ENCODE data around the gene ZNF329.

DNA sequence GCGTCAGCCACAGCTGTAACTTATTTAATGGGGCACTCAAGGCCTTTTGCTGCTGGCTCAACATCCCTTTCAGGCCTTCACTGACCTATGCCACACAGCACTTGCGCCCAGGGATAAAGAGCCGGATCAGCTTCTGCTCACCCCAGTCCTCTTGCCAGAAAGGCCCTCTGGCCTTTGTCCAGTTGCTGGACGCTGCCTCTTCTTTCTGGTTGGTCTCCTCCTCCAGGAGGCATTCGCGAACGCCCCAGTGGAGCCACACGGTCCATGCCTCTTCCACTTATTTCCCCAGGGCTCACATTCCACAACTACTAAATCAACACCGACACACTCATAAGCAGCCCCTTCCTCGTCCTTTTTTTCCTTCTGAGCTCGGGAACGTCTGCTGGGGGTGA, 3.7 kb upstream of the ZNF329 start:
- TF ChIP-seq CTCF (conservative IDR thresholded peaks at IDR 0.05 in 1 of 2, IDR thresholded peaks at IDR 0.05 in 1 of 2; ENCODE audit: low read depth in 1 of 2, low read length in 2 of 2) (no peak), EZH2 (IDR thresholded peaks at IDR 0.05; ENCODE audit: low read length, missing control alignments) (no peak)

Measured in fibroblast of lung (primary cell).